HEK293 (cell line): ENCODE measurements around the gene CNTNAP5.

Experiments
- BCL11A ChIP-seq: fragments of 450-650 bp; formaldehyde crosslinking; IDR thresholded peaks from 2 replicates; pipeline ENCODE4 v1.5.1; 2016; ENCODE audit warnings: low read depth, missing biosample characterization, missing genetic modification characterization
- ZNF112 ChIP-seq: fragments of 450-650 bp; formaldehyde crosslinking; IDR thresholded peaks from 2 replicates; pipeline ENCODE4 v1.5.0; 2017; ENCODE audit warnings: missing biosample characterization, missing genetic modification characterization
- ZNF174 ChIP-seq: fragments of 450-650 bp; formaldehyde crosslinking; IDR thresholded peaks from 2 replicates; pipeline ENCODE4 v1.5.0; 2017; ENCODE audit warnings: missing biosample characterization, mild to moderate bottlenecking, missing genetic modification characterization
- ZNF2 ChIP-seq: fragments of 450-650 bp; formaldehyde crosslinking; IDR thresholded peaks from 2 replicates; pipeline ENCODE4 v1.5.1; 2016; ENCODE audit warnings: missing biosample characterization, missing genetic modification characterization
- ZNF211 ChIP-seq: fragments of 450-650 bp; formaldehyde crosslinking; IDR thresholded peaks from 2 replicates; pipeline ENCODE4 v1.5.1; 2016; ENCODE audit warnings: low read depth, missing biosample characterization, missing genetic modification characterization
- ZNF362 ChIP-seq: fragments of 450-650 bp; formaldehyde crosslinking; IDR thresholded peaks from 2 replicates; pipeline ENCODE4 v1.5.1; 2016; ENCODE audit warnings: missing biosample characterization, missing genetic modification characterization
- ZNF837 ChIP-seq: fragments of 450-650 bp; formaldehyde crosslinking; IDR thresholded peaks from 2 replicates; pipeline ENCODE4 v1.5.1; 2016; ENCODE audit warnings: missing biosample characterization, missing genetic modification characterization
- ZSCAN30 ChIP-seq: fragments of 450-650 bp; IDR thresholded peaks from 2 replicates; pipeline ENCODE4 v1.5.1; 2018; ENCODE audit warnings: missing biosample characterization, mild to moderate bottlenecking, missing genetic modification characterization, moderate library complexity
- TF ChIP-seq, protein P1 (sequence below): fragments of 450-650 bp; formaldehyde crosslinking; IDR thresholded peaks from 2 replicates; pipeline ENCODE4 v1.5.1; 2016; ENCODE audit warnings: missing biosample characterization, missing genetic modification characterization
- TF ChIP-seq, protein P2 (sequence below): fragments of 450-650 bp; formaldehyde crosslinking; IDR thresholded peaks from 2 replicates; pipeline ENCODE4 v1.5.1; 2016; ENCODE audit warnings: missing biosample characterization, missing genetic modification characterization
- TF ChIP-seq, protein P3 (sequence below): fragments of 450-650 bp; formaldehyde crosslinking; IDR thresholded peaks from 2 replicates; pipeline ENCODE4 v1.5.1; 2016; ENCODE audit warnings: missing biosample characterization, missing genetic modification characterization

DNA sequence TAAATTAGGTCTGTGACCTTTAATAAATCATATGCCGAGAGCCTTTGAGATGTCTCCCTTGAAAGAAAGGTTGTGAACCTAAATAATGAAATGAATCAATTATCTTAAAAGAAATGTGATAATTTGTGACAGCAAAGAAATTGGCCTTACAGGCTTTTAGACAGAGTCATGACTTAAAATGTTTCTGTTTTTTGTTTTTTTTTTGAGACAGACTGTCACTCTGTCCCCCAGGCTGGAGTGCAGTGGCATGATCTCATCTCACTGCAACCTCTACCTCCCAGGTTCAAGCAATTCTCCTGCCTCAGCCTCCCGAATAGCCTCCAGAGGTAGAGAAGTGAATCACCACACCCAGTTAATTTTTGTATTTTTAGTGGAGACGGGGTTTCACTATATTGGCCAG lies 898.0 kb downstream of the CNTNAP5 start:
- TF ChIP-seq, protein P1, sequence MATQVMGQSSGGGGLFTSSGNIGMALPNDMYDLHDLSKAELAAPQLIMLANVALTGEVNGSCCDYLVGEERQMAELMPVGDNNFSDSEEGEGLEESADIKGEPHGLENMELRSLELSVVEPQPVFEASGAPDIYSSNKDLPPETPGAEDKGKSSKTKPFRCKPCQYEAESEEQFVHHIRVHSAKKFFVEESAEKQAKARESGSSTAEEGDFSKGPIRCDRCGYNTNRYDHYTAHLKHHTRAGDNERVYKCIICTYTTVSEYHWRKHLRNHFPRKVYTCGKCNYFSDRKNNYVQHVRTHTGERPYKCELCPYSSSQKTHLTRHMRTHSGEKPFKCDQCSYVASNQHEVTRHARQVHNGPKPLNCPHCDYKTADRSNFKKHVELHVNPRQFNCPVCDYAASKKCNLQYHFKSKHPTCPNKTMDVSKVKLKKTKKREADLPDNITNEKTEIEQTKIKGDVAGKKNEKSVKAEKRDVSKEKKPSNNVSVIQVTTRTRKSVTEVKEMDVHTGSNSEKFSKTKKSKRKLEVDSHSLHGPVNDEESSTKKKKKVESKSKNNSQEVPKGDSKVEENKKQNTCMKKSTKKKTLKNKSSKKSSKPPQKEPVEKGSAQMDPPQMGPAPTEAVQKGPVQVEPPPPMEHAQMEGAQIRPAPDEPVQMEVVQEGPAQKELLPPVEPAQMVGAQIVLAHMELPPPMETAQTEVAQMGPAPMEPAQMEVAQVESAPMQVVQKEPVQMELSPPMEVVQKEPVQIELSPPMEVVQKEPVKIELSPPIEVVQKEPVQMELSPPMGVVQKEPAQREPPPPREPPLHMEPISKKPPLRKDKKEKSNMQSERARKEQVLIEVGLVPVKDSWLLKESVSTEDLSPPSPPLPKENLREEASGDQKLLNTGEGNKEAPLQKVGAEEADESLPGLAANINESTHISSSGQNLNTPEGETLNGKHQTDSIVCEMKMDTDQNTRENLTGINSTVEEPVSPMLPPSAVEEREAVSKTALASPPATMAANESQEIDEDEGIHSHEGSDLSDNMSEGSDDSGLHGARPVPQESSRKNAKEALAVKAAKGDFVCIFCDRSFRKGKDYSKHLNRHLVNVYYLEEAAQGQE: no peak
- TF ChIP-seq, protein P2, sequence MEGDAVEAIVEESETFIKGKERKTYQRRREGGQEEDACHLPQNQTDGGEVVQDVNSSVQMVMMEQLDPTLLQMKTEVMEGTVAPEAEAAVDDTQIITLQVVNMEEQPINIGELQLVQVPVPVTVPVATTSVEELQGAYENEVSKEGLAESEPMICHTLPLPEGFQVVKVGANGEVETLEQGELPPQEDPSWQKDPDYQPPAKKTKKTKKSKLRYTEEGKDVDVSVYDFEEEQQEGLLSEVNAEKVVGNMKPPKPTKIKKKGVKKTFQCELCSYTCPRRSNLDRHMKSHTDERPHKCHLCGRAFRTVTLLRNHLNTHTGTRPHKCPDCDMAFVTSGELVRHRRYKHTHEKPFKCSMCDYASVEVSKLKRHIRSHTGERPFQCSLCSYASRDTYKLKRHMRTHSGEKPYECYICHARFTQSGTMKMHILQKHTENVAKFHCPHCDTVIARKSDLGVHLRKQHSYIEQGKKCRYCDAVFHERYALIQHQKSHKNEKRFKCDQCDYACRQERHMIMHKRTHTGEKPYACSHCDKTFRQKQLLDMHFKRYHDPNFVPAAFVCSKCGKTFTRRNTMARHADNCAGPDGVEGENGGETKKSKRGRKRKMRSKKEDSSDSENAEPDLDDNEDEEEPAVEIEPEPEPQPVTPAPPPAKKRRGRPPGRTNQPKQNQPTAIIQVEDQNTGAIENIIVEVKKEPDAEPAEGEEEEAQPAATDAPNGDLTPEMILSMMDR (tag by site-specific recombination): no peak
- TF ChIP-seq ZNF112 (tag by site-specific recombination): no peak
- TF ChIP-seq ZNF174 (tag by site-specific recombination): no peak
- TF ChIP-seq BCL11A: no peak
- TF ChIP-seq ZNF837 (tag by site-specific recombination): no peak
- TF ChIP-seq, protein P3, sequence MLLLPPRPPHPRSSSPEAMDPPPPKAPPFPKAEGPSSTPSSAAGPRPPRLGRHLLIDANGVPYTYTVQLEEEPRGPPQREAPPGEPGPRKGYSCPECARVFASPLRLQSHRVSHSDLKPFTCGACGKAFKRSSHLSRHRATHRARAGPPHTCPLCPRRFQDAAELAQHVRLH (tag by site-specific recombination): no peak
- TF ChIP-seq ZSCAN30: no peak
- no peak for TF ChIP-seq ZNF362
- no peak for TF ChIP-seq ZNF211 (tag by site-specific recombination)
- TF ChIP-seq ZNF2 (tag by site-specific recombination): no peak
